Skin epidermis (tissue), 12 donors: ENCODE results near the gene RPL11.
"Not testable (repeated sequence)": the region's sequence is repeated elsewhere in the genome, so short reads cannot be mapped to it uniquely, and the experiment has no call there.

ENCODE experiments used
- H3K27ac ChIP-seq, 21 experiments: fragments of 200-600 bp; sonication (generic) in 11 of 21; one replicate each; pipeline ENCODE4 v1.5.0; 2020; ENCODE audit warnings: mild to moderate bottlenecking in 3 of 21, inconsistent platforms in 2 of 21, moderate library complexity in 2 of 21
- H3K4me3 ChIP-seq, 7 experiments: fragments of 200-600 bp; sonication (generic) in 2 of 7; one replicate each; pipeline ENCODE4 v1.5.0; 2020; ENCODE audit warnings: inconsistent platforms in 2 of 7, mild to moderate bottlenecking in 2 of 7, moderate library complexity in 1 of 7

Gene RPL11

GRCh38 chr1:23682946-23683345 is 8.7 kb upstream of the RPL11 start:
- H3K27ac ChIP-seq: no peak overlapping the region
- H3K4me3 ChIP-seq: no peak overlapping the region

DNA sequence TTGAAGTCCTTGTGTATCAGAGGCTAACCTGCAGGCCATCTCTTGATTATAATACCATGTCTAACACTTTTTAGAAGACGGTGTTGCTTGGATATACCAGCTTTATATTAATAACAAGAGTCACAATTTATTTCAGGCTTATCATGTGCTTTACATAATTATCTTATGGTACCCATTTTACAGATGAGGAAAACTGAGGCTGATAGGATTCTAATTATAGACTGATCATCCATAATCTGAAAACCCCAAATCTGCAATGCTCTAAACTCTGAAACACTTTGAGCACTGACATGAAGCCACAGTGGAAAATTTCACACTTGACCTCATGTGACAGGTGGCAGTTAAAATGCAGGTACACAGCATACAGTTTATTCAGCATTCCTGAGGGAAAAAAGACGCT is 7.2 kb upstream of the RPL11 start:
- no peak overlapping the region for H3K27ac ChIP-seq
- no peak overlapping the region for H3K4me3 ChIP-seq

- not testable (repeated sequence) for H3K4me3 ChIP-seq, H3K27ac ChIP-seq
These were observed 6.4 kb upstream of the RPL11 start for GRCh38 chr1:23685197-23685596.

- not testable (repeated sequence) for H3K27ac ChIP-seq, H3K4me3 ChIP-seq
These were observed 3.9 kb upstream of the RPL11 start for GRCh38 chr1:23687680-23688079.

- not testable (repeated sequence) for H3K4me3 ChIP-seq, H3K27ac ChIP-seq
These were observed 3.3 kb upstream of the RPL11 start for GRCh38 chr1:23688281-23688680.

- H3K27ac ChIP-seq: peak overlapping the region; percentile 68 to 97 (median 90)
- peak overlapping the region; percentile 62 to 93 (median 84) for H3K4me3 ChIP-seq
These were observed 784 bp downstream of the RPL11 start for GRCh38 chr1:23692308-23692871.

- H3K4me3 ChIP-seq: peak overlapping the region in 3 of 7 experiments; percentile 63 to 85 (median 82)
- H3K27ac ChIP-seq: peak overlapping the region in 1 of 21 experiments; percentile 96
These were observed 2.0 kb downstream of the RPL11 start for GRCh38 chr1:23693599-23693998.

DNA sequence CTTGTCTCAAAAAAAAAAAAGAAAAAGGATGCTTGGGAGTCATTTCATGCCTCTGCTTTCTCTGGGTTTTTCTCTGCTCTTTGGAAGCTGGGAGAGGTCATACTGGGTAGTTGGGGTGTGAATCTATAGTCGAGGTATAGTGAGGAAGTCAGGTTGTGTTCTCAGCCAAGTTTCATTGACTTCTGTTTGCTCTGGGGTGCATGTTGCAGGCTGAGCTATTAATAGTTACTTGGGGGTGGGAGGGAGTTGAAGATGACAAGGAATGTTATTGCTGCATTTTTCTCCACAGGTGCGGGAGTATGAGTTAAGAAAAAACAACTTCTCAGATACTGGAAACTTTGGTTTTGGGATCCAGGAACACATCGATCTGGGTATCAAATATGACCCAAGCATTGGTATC is 2.8 kb downstream of the RPL11 start:
- no peak overlapping the region for H3K4me3 ChIP-seq
- H3K27ac ChIP-seq: no peak overlapping the region

DNA sequence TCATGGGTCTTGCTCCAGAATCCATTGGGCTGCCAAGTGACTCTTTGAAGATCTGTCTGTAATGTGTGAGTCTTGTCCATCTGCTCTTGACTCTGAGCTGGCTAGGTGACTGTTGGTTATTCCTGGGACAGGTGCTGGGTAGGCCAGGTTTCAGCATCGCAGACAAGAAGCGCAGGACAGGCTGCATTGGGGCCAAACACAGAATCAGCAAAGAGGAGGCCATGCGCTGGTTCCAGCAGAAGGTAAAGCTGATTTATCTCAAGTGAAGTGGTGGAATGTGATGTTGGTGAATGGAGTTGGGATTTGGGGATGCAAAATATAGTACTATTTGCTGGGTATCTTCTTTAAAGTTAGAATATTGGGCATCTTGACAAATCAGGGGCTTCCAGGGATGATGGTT is 4.1 kb downstream of the RPL11 start:
- Histone ChIP-seq H3K4me3 (no peak overlapping the region), H3K27ac (no peak overlapping the region)

- no peak overlapping the region for H3K27ac ChIP-seq
- H3K4me3 ChIP-seq: no peak overlapping the region
These were observed 4.9 kb downstream of the RPL11 start for GRCh38 chr1:23696335-23696989.

GRCh38 chr1:23698466-23698865 is 6.9 kb downstream of the RPL11 start:
- H3K4me3 ChIP-seq: no peak overlapping the region
- H3K27ac ChIP-seq: no peak overlapping the region

DNA sequence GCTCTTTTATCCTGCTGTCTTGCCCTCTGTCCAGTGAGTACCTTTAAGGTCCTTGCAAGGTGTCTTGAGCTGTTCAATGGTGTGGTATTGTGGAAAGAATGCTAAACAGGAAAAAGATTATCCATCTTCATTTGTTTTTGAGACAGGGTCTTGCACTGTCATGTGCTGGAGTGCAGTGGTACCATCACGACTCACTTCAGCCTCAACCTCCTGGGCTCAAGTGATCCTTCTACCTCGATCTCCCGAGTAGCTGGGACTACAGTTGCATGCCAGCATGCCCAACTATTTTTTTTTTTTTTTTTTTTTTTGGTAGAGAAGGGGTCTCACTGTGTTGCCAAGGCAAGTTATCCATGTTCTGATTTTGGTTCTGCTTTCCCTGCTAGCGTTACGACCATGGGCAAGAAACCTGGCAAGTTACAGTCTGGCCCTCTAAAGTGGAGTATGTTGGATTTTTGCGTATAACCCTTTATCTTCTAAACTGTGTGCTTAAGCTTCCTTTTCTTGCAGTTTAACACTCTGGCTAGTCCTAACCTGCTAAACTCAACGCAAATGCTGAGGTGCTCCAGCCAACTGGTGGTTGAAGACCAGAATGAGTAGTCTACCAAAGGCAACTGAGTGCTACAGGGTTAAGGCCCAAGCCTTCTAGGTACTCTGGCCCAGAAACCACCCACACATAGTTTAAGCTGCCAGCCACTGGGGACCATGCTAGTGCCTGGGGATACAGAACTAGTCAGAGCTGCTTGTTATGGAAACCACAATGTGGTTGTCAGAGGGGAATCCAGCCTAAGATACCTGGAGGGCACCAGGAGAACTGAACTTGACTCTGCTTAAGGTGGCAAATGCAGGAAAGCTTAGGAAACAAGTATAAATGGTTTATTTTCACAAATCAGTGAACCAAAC is 7.9 kb downstream of the RPL11 start:
- no peak overlapping the region for H3K4me3 ChIP-seq
- H3K27ac ChIP-seq: no peak overlapping the region

DNA sequence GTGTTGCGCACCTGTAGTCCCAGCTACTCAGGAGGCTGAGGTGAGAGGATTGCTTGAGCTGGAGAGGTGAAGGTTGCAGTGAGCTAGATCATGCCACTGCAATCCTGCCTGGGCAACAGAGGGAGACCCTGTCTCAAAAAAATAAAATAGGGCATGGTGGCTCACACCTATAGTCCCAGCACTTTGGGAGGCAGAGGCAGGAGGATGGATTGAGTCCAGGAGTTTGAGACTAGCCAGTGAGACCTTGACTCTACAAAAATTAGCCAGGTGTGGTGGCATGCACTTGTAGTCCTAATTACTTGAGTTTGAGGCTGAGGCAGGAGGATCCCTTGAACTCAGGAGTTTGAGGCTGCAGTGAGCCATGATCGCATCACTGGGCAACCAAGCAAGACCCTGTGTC is 9.7 kb downstream of the RPL11 start:
- H3K4me3 ChIP-seq: no peak overlapping the region
- no peak overlapping the region for H3K27ac ChIP-seq

GRCh38 chr1:23701996-23702395 is 10.4 kb downstream of the RPL11 start:
- Histone ChIP-seq H3K27ac (no peak overlapping the region), H3K4me3 (no peak overlapping the region)

DNA sequence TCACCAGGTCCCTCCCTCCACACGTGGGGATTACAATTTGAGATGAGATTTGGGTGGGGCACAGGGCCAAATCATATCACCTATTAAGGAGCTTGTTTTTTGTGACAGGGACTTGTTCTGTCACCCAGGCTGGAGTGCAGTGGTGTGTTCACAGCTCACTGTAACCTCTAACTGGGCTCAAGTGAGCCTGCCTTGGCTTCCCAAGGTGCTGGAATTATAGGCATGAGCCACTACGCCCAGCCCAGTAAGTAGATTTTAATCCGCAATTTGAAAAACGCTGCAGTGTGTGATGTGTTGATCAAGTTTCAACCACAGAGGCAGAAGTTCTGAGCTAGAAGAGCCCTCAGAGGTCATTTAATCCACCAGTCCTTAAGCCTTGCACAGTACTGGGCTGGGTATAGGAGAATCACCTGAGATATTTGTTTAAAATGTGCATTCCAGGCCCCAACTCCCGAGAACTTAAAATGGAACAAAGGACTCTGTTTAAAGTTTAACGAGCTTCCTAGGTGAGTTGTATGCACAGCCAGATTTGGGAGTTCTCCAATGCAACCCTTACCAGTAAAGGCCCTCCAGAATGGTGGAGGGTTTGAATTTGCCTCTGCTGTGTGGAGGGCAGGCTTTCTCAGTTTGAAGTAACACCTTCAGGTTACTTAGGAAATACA is 13.4 kb downstream of the RPL11 start:
- no peak overlapping the region for H3K27ac ChIP-seq
- H3K4me3 ChIP-seq: no peak overlapping the region

GRCh38 chr1:23709229-23709628 is 17.6 kb downstream of the RPL11 start:
- Histone ChIP-seq H3K4me3 (no peak overlapping the region), H3K27ac (no peak overlapping the region)

DNA sequence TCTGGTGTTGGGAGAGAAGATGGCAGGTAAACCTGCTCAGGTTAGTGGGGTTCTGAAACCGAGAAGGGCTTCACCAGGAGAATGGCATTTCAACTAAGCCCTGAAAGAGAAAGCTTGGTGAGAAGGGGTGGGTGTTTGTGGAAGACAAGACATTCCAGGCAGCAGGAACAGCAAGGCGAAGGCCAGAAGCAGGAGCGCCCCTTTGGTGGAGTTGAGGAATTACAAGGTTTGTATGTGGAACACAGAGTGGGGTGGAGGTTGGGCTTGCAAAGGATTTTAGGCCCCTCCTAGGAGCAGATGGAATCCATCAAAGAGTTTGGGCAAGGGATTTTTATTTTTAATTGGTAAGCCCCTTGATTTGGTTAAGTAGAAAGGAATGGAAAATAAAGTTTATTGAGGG is 26.9 kb downstream of the RPL11 start:
- no peak overlapping the region for H3K4me3 ChIP-seq
- H3K27ac ChIP-seq: no peak overlapping the region

DNA sequence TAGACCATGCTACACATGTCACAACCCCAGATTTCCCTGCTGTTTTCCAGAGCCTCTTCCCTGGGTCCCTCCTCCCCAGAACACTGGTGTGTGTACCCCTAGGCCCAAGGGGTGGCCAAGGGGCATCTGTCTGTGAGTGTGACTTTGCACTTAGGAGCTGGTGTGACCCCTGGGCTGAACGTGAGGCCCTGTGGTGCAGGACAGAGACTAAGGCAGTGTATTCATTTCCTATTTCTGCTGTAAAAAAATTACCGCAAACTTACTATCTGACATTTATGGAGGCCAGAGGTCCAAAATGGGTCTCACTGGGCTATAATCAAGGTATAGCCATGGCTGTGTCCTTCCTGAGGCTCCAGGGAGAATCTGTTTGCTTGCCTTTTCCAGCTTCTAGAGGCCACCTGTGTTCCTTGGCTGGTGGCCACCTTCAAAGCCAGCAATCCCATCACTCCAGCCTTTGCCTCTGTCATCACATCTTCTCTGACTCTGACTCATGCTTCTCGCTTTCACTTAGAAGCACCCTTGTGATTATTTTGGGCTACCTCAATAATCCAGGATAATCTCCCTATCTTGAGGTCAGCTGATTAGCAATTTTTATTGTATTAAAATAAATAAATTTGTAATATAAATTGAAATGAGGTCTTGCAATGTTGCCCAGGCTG is 27.7 kb downstream of the RPL11 start:
- no peak overlapping the region for H3K4me3 ChIP-seq
- H3K27ac ChIP-seq: no peak overlapping the region

- Histone ChIP-seq H3K4me3 (no peak overlapping the region), H3K27ac (peak overlapping the region in 1 of 21 experiments; percentile 24)
These were observed 28.8 kb downstream of the RPL11 start for GRCh38 chr1:23720256-23720995.
